ENCODE results near the gene MYO1D. TPM values are rescaled to one million over a fixed set of nuclear protein-coding genes. Genes with fewer than 3 reads are reported as not detected.

Gene MYO1D
- total and polyA plus RNA-seq, 2 donors (not counting 1 experiment from before 2014, with no cell fraction given): 5.4 to 26.7 TPM

DNA sequence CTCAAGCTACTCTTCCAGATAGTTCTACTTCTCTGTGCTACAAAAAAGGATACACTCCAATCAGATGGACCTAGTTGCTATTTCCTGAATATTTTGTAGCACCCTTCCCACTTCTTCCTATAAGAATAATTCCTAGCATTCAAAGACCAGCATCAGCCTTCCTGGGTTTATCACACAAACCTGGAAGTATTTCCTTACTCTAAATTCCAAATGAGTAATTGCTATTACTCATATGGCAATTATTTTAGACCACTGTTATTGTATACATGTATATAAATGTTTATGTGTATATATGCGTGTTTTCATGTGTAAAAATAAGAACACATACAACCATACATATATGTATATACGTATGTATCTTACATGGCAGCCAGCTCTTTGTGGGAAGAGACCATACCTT is 130.6 kb downstream of the MYO1D start:
- no peak overlapping the region for H3K4me2 ChIP-seq (replicated peaks; ENCODE audit: low read depth, low read length, poor library complexity, severe bottlenecking)
- WGBS (ENCODE audit: insufficient coverage): no CpG with 5 or more reads among the region's 2 CpGs

More for the DNA sequence above, 130.6 kb downstream of the MYO1D start:
- H3K4me3 ChIP-seq (ENCODE audit: control extremely low read depth in 1 of 5, extremely low read depth in 1 of 5, insufficient read depth in 1 of 5, low read depth in 2 of 5, low read length in 4 of 5): no peak overlapping the region
- H3K9ac ChIP-seq (ENCODE audit: low read length): no peak overlapping the region
- no peaks in the 10 kb centered on the region for H4K20me1 ChIP-seq (ENCODE audit: control insufficient read depth, insufficient read depth, low read length, poor library complexity, severe bottlenecking)
- H3K27me3 ChIP-seq (replicated peaks in 1 of 4; ENCODE audit: control extremely low read depth in 1 of 4, control insufficient read depth in 3 of 4, insufficient read depth in 4 of 4, low read length in 3 of 4): no peaks in the 10 kb centered on the region
- Mint-ChIP-seq H3K27me3 (no peaks in the 10 kb centered on the region), H3K9me3 (ENCODE audit: insufficient read depth) (no peaks in the 10 kb centered on the region), H3K4me1 (peaks cover 14% of the 10 kb centered on the region), H3K27ac (no peak overlapping the region), H3K4me3 (no peak overlapping the region)
- no peak for DNase-seq
- intact Hi-C loops (cut with micrococcal nuclease): no loop called here
- H3K79me2 ChIP-seq (ENCODE audit: control insufficient read depth, insufficient read depth, low read length): no peaks in the 10 kb centered on the region
- H3K4me1 ChIP-seq (ENCODE audit: control insufficient read depth in 2 of 2, insufficient read depth in 2 of 2, low read length in 2 of 2): peaks cover 6 to 7% of the 10 kb centered on the region in 2 donors
- H3K27ac ChIP-seq (ENCODE audit: low read length in 2 of 2): no peak overlapping the region
- ChIA-PET POLR2A (no interaction called here), CTCF (interaction anchor here (0.8 to 1.7 kb wide), 2 partner anchors 11 to 36 kb away, joined by 3 to 4 read pairs; no protein-coding TSS in a partner anchor)
- no peak overlapping the region for H2AFZ ChIP-seq (ENCODE audit: insufficient read depth, low read depth, low read length, poor library complexity, severe bottlenecking)
- no peak for TF ChIP-seq EZH2 (IDR thresholded peaks at IDR 0.05; ENCODE audit: borderline replicate concordance, insufficient read depth, low read depth, low read length, poor library complexity, severe bottlenecking)
- no peak for TF ChIP-seq CTCF (IDR thresholded peaks at IDR 0.05)
- no peaks in the 10 kb centered on the region for H3K36me3 ChIP-seq (replicated peaks in 1 of 2; ENCODE audit: control extremely low read depth in 1 of 2, control insufficient read depth in 1 of 2, extremely low read depth in 1 of 2, insufficient read depth in 2 of 2, low read length in 1 of 2)
- H3K9me3 ChIP-seq (ENCODE audit: control extremely low read depth in 1 of 3, control insufficient read depth in 2 of 3, insufficient read depth in 1 of 3, low read length in 2 of 3): no peaks in the 10 kb centered on the region
- ATAC-seq (ENCODE audit: low read depth): no peak
